Parathyroid adenoma (tissue), 2 donors: ENCODE data around the gene OR9Q1.
A peak's percentile ranks its signal among the peaks of the same experiment; 100 is the strongest.

Experiments used
- H2AFZ ChIP-seq: fragments of 300-600 bp; sonication (generic); one replicate; pipeline ENCODE4 v1.7.0; 2017; ENCODE audit warnings: antibody characterized with exemption, mild to moderate bottlenecking
- H3K27ac ChIP-seq: fragments of 300-600 bp; sonication (generic); one replicate; pipeline ENCODE4 v1.7.0; 2017
- H3K27me3 ChIP-seq: fragments of 300-600 bp; sonication (generic); one replicate; pipeline ENCODE4 v1.7.0; 2017; ENCODE audit warnings: low read length; ENCODE audit not compliant: control insufficient read depth, insufficient read depth
- H3K36me3 ChIP-seq: fragments of 300-600 bp; sonication (generic); one replicate; pipeline ENCODE4 v1.7.0; 2017; ENCODE audit warnings: low read length; ENCODE audit not compliant: control insufficient read depth, insufficient read depth
- H3K4me1 ChIP-seq: fragments of 300-600 bp; sonication (generic); one replicate; pipeline ENCODE4 v1.7.0; 2017; ENCODE audit warnings: control low read depth
- H3K4me2 ChIP-seq: fragments of 300-600 bp; sonication (generic); one replicate; pipeline ENCODE4 v1.7.0; 2017; ENCODE audit warnings: low read length
- H3K4me3 ChIP-seq: fragments of 300-600 bp; sonication (generic); one replicate; pipeline ENCODE4 v1.7.0; 2017; ENCODE audit warnings: low read depth, low read length
- H3K79me2 ChIP-seq: fragments of 300-600 bp; sonication (generic); one replicate; pipeline ENCODE4 v1.7.0; 2017; ENCODE audit warnings: control low read depth
- H3K9ac ChIP-seq: fragments of 300-600 bp; sonication (generic); one replicate; pipeline ENCODE4 v1.7.0; 2017; ENCODE audit warnings: mild to moderate bottlenecking
- H3K9me3 ChIP-seq: fragments of 300-600 bp; sonication (generic); one replicate; pipeline ENCODE4 v1.7.0; 2017; ENCODE audit warnings: low read length; ENCODE audit not compliant: control insufficient read depth
- CTCF ChIP-seq: fragments of 300-600 bp; sonication (generic); IDR thresholded peaks from one replicate; pipeline ENCODE4 v1.7.0; 2017; ENCODE audit warnings: antibody characterized with exemption, mild to moderate bottlenecking
- donor health status: primary hyperparathyroidism.

OR9Q1 gene

GRCh38 chr11:58023435-58023931, at the start of gene OR9Q1:
OR9Q1 (plus strand) TSS chr11:58023881; CDS start chr11:58179445, 155,564 bp downstream.
- no peak within 1 kb of the TSS for H3K4me2 ChIP-seq
- no peaks in the 10 kb centered on the region for H3K27me3 ChIP-seq
- H3K9ac ChIP-seq, result no peak within 1 kb of the TSS
- no peaks in the 10 kb centered on the region for H3K79me2 ChIP-seq
- H3K27ac ChIP-seq, result peak within 1 kb of the TSS; percentile 56
- H3K9me3 ChIP-seq, result no peaks in the 10 kb centered on the region
- no peak within 1 kb of the TSS for H3K4me3 ChIP-seq
- no peak within 1 kb of the TSS for H2AFZ ChIP-seq
- no peaks in the 10 kb centered on the region for H3K36me3 ChIP-seq
- H3K4me1 ChIP-seq, result no peaks in the 10 kb centered on the region
- TF ChIP-seq CTCF, result no peak

- H3K4me3 ChIP-seq, result no peak overlapping the region
- H3K36me3 ChIP-seq, result no peaks in the 10 kb centered on the region
- TF ChIP-seq CTCF, result no peak
- no peaks in the 10 kb centered on the region for H3K27me3 ChIP-seq
- H3K9ac ChIP-seq, result no peak overlapping the region
- no peak overlapping the region for H2AFZ ChIP-seq
- no peak overlapping the region for H3K27ac ChIP-seq
- H3K79me2 ChIP-seq, result no peaks in the 10 kb centered on the region
- no peaks in the 10 kb centered on the region for H3K9me3 ChIP-seq
- no peaks in the 10 kb centered on the region for H3K4me1 ChIP-seq
- no peak overlapping the region for H3K4me2 ChIP-seq
These were observed 49.5 kb upstream of the OR9Q1 start for GRCh38 chr11:57974132-57974531.

GRCh38 chr11:57974848-57975601, 48.7 kb upstream of the OR9Q1 start:
- H3K9me3 ChIP-seq, result no peaks in the 10 kb centered on the region
- H3K9ac ChIP-seq, result no peak overlapping the region
- H3K27ac ChIP-seq, result no peak overlapping the region
- no peaks in the 10 kb centered on the region for H3K79me2 ChIP-seq
- no peaks in the 10 kb centered on the region for H3K27me3 ChIP-seq
- no peak overlapping the region for H3K4me3 ChIP-seq
- H2AFZ ChIP-seq, result no peak overlapping the region
- no peaks in the 10 kb centered on the region for H3K4me1 ChIP-seq
- no peak for TF ChIP-seq CTCF
- no peak overlapping the region for H3K4me2 ChIP-seq
- no peaks in the 10 kb centered on the region for H3K36me3 ChIP-seq

GRCh38 chr11:57977709-57978108, 46.0 kb upstream of the OR9Q1 start:
- H2AFZ ChIP-seq, result no peak overlapping the region
- TF ChIP-seq CTCF, result no peak
- no peaks in the 10 kb centered on the region for H3K36me3 ChIP-seq
- no peak overlapping the region for H3K4me2 ChIP-seq
- no peaks in the 10 kb centered on the region for H3K4me1 ChIP-seq
- no peak overlapping the region for H3K9ac ChIP-seq
- H3K79me2 ChIP-seq, result no peaks in the 10 kb centered on the region
- H3K27ac ChIP-seq, result no peak overlapping the region
- no peaks in the 10 kb centered on the region for H3K9me3 ChIP-seq
- no peak overlapping the region for H3K4me3 ChIP-seq
- H3K27me3 ChIP-seq, result no peaks in the 10 kb centered on the region
